Psoas muscle (tissue), 8 donors: ENCODE data around the gene ST14. TPM values are rescaled to one million over a fixed set of nuclear protein-coding genes. Genes with fewer than 3 reads are reported as not detected.

Source experiments
- ATAC-seq, 4 donors: fragments of 200-7000 bp; cut with Tn5 transposase; one replicate each; pipeline ENCODE4 v1.9.1; 2020; ENCODE audit warnings: moderate library complexity in 3 of 4, mild to moderate bottlenecking in 2 of 4
- DNase-seq, 2 donors: peaks; one replicate each; pipeline ENCODE4 v3.0.0-alpha.2; 2020
- H3K27ac ChIP-seq: fragments of 200-600 bp; one replicate; pipeline ENCODE4 v1.8.0; 2022
- H3K27me3 ChIP-seq, 3 donors: fragments of 200-600 bp in 1 of 3; one replicate each; pipeline versions ENCODE4 v1.6.1 to v1.8.0; 2013 to 2022; ENCODE audit warnings: low read length in 2 of 3, mild to moderate bottlenecking in 2 of 3, moderate library complexity in 1 of 3; ENCODE audit not compliant: insufficient read depth in 3 of 3
- H3K36me3 ChIP-seq, 2 donors: fragments of 200-600 bp in 1 of 2; one replicate each; pipeline versions ENCODE4 v1.6.1 to v1.8.0; 2013 to 2022; ENCODE audit warnings: low read depth in 1 of 2, mild to moderate bottlenecking in 1 of 2, moderate library complexity in 1 of 2; ENCODE audit not compliant: insufficient read depth in 1 of 2
- H3K4me1 ChIP-seq: fragments of 200-600 bp; one replicate; pipeline ENCODE4 v1.8.0; 2022
- H3K4me3 ChIP-seq: fragments of 200-600 bp; one replicate; pipeline ENCODE4 v1.8.0; 2022; ENCODE audit warnings: mild to moderate bottlenecking
- H3K9me3 ChIP-seq: fragments of 200-600 bp; one replicate; pipeline ENCODE4 v1.8.0; 2022
- CTCF ChIP-seq: fragments of 200-600 bp; IDR thresholded peaks from one replicate; pipeline ENCODE4 v1.8.0; 2022; ENCODE audit warnings: antibody characterized with exemption
- WGBS, 3 donors: extraction: QIAGEN DNeasy Blood & Tissue Kit; methylation state at CpG; one replicate each; pipeline versions ENCODE4 v1.1.6 to v1.1.7; 2013; 5-methylcytosine and 5-hydroxymethylcytosine counted together
- intact Hi-C, 2 donors: fragments of 100-400 bp; cut with DNase I; formaldehyde crosslinking; loops; one replicate each; pipeline versions ENCODE4 v1.11.0 to v1.14.2; 2022
- polyA plus RNA-seq, 3 donors: library from polyadenylated mRNA; stranded (reverse); fragments of 200-250 nt; gene quantifications; one replicate each; pipeline ENCODE4 v1.2.3, GENCODE V29; 2013
- total RNA-seq, 4 donors: library from RNA; stranded (reverse); fragmentation: NEBNext Ultra II Directional in 2 of 4; extraction: Animal tissue kit (Norgen Biotek cat#: 25700) in 2 of 4; gene quantifications; one replicate each; pipeline versions ENCODE4 v1.2.1 to v1.2.4, GENCODE V29; 2021 to 2023
- donor health status: healthy with polysubstance abuse.
- donor health status: DM: no; HTN: no; CAD: no; lungs with moderate emphysema.
- donor health status: Bipolar disorder and iron deficiency.
- donor health status: healthy.
- donor health status: DM: yes; HTN: yes; CAD: no.
- donor health status: DM: no; HTN: no; CAD: no.
- donor health status: DM: no; HTN: no; CAD: no.
- donor health status: DM: yes; HTN: yes; CAD: no.

ST14 gene
- total and polyA plus RNA-seq, 7 donors: 0.22 to 0.77 (median 0.51) TPM

GRCh38 chr11:130203766-130204702 lies 44.5 kb downstream of the ST14 start:
- intact Hi-C loops: no loop called here
- DNase-seq (no peak), ATAC-seq (no peak)
- WGBS, 3 donors: 84 to 93% (median 93%) methylated on average over 27 of the region's 27 CpGs
- Histone ChIP-seq H3K4me1 (no peaks in the 10 kb centered on the region), H3K27ac (no peak overlapping the region), H3K36me3 (no peaks in the 10 kb centered on the region), H3K4me3 (no peak overlapping the region), H3K9me3 (no peaks in the 10 kb centered on the region), H3K27me3 (peaks cover 0 to 2% (median 0%) of the 10 kb centered on the region in 3 donors)
- TF ChIP-seq CTCF: no peak

- intact Hi-C loops: no loop called here
- no peaks in the 10 kb centered on the region for H3K4me1 ChIP-seq
- ATAC-seq (no peak), DNase-seq (no peak)
- no peak overlapping the region for H3K27ac ChIP-seq
- H3K27me3 ChIP-seq: peaks cover 0 to 2% (median 0%) of the 10 kb centered on the region in 3 donors
- no peaks in the 10 kb centered on the region for H3K9me3 ChIP-seq
- WGBS, 3 donors: 88 to 92% (median 89%) methylated on average over 11 of the region's 11 CpGs
- H3K4me3 ChIP-seq: no peak overlapping the region
- no peak for TF ChIP-seq CTCF
- no peaks in the 10 kb centered on the region for H3K36me3 ChIP-seq
Observed at GRCh38 chr11:130204703-130205095, 45.1 kb downstream of the ST14 start.

- TF ChIP-seq CTCF: no peak
Observed at GRCh38 chr11:130206141-130206540, 46.6 kb downstream of the ST14 start.

GRCh38 chr11:130208241-130209127 lies 48.9 kb downstream of the ST14 start:
- WGBS, 3 donors: 91 to 93% (median 91%) methylated on average over 45 of the region's 45 CpGs

More at GRCh38 chr11:130206141-130206540, 46.6 kb downstream of the ST14 start:
- WGBS, 3 donors: 89 to 91% (median 91%) methylated on average over 22 of the region's 22 CpGs
- Histone ChIP-seq H3K9me3 (no peaks in the 10 kb centered on the region), H3K27me3 (peaks cover 0 to 2% (median 0%) of the 10 kb centered on the region in 3 donors), H3K4me1 (no peaks in the 10 kb centered on the region), H3K4me3 (no peak overlapping the region), H3K36me3 (no peaks in the 10 kb centered on the region), H3K27ac (no peak overlapping the region)
- intact Hi-C loops: no loop called here
- DNase-seq: no peak
- ATAC-seq: no peak

More at GRCh38 chr11:130208241-130209127, 48.9 kb downstream of the ST14 start:
- ATAC-seq (no peak), DNase-seq (no peak)
- Histone ChIP-seq H3K27me3 (peaks cover 0 to 2% (median 0%) of the 10 kb centered on the region in 3 donors), H3K4me1 (no peaks in the 10 kb centered on the region), H3K4me3 (no peak overlapping the region), H3K9me3 (no peaks in the 10 kb centered on the region), H3K36me3 (no peaks in the 10 kb centered on the region), H3K27ac (no peak overlapping the region)
- intact Hi-C loops: no loop called here
- TF ChIP-seq CTCF: no peak
